HEK293 (cell line): ENCODE data around the gene DAAM2.

Experiments used
- CTCF ChIA-PET: fragments of 350-600 bp; formaldehyde crosslinking; extraction: SDS; loops from one replicate; lab custom pipeline; 2021; ENCODE audit warnings: antibody characterized with exemption; lab: Yijun Ruan, JAX
- POLR2A ChIA-PET: fragments of 300-600 bp; formaldehyde crosslinking; extraction: SDS; loops from one replicate; lab custom pipeline; 2020; ENCODE audit warnings: antibody characterized with exemption, inconsistent platforms; lab: Yijun Ruan, JAX
- H3K27ac ChIP-seq: fragments of 200-500 bp; sonication (Bioruptor generic); 2 replicates; pipeline ENCODE4 v1.5.1; 2014; ENCODE audit warnings: low read depth, low read length, control low read depth, inconsistent platforms; ENCODE audit errors: extremely low read depth
- H3K36me3 ChIP-seq, 2 experiments: fragments of 200-500 bp in 1 of 2; sonication (Bioruptor generic) in 1 of 2; 1 replicate in 1 of 2; 2 replicates in 1 of 2; pipeline ENCODE4 v1.5.1; 2014 to 2017; ENCODE audit warnings: inconsistent platforms in 2 of 2, low read length in 2 of 2; ENCODE audit not compliant: control insufficient read depth in 2 of 2, insufficient read depth in 1 of 2
- H3K4me1 ChIP-seq: fragments of 200-500 bp; sonication (Bioruptor generic); 2 replicates; pipeline ENCODE4 v1.5.1; 2014; ENCODE audit warnings: mild to moderate bottlenecking, low read length, inconsistent platforms; ENCODE audit not compliant: control insufficient read depth, insufficient read depth
- H3K4me3 ChIP-seq: 2 replicates; pipeline ENCODE4 v1.5.1; 2011; ENCODE audit warnings: low read depth, mild to moderate bottlenecking, control low read depth, low read length, moderate library complexity
- H3K9me3 ChIP-seq: fragments of 200-500 bp; sonication (Bioruptor generic); 2 replicates; pipeline ENCODE4 v1.5.1; 2014; ENCODE audit warnings: low read depth, low read length, inconsistent platforms; ENCODE audit not compliant: control insufficient read depth, insufficient read depth
- GLI2 ChIP-seq: fragments of 450-650 bp; formaldehyde crosslinking; IDR thresholded peaks from 2 replicates; pipeline ENCODE4; 2017; ENCODE audit warnings: missing biosample characterization, missing genetic modification characterization, low read depth, borderline replicate concordance
- GLI4 ChIP-seq: fragments of 450-650 bp; formaldehyde crosslinking; IDR thresholded peaks from 2 replicates; pipeline ENCODE4 v1.5.1; 2016; ENCODE audit warnings: missing biosample characterization, missing genetic modification characterization
- HOXD13 ChIP-seq: sonication (generic); formaldehyde crosslinking; IDR thresholded peaks from 2 replicates; pipeline ENCODE4 v1.8.0; 2022; ENCODE audit warnings: missing genetic modification reagents, borderline replicate concordance
- KLF16 ChIP-seq: fragments of 450-650 bp; formaldehyde crosslinking; IDR thresholded peaks from 2 replicates; pipeline ENCODE4 v1.5.1; 2017; ENCODE audit warnings: missing biosample characterization, missing genetic modification characterization
- MEIS1 ChIP-seq: sonication (generic); formaldehyde crosslinking; IDR thresholded peaks from 2 replicates; pipeline ENCODE4 v1.8.1; 2022; ENCODE audit warnings: missing genetic modification reagents, mild to moderate bottlenecking, borderline replicate concordance
- MYNN ChIP-seq: fragments of 450-650 bp; formaldehyde crosslinking; IDR thresholded peaks from 2 replicates; pipeline ENCODE4 v1.5.1; 2016; ENCODE audit warnings: missing biosample characterization, missing genetic modification characterization, borderline replicate concordance
- PBX3 ChIP-seq: sonication (generic); formaldehyde crosslinking; IDR thresholded peaks from 2 replicates; pipeline ENCODE4 v1.8.1; 2022; ENCODE audit warnings: mild to moderate bottlenecking, moderate library complexity, missing genetic modification reagents
- REPIN1 ChIP-seq: fragments of 450-650 bp; formaldehyde crosslinking; IDR thresholded peaks from 2 replicates; pipeline ENCODE4 v1.5.1; 2017; ENCODE audit warnings: missing biosample characterization, missing genetic modification characterization, low read depth
- SCRT2 ChIP-seq: fragments of 450-650 bp; formaldehyde crosslinking; IDR thresholded peaks from 2 replicates; pipeline ENCODE4 v1.5.1; 2016; ENCODE audit warnings: missing biosample characterization, missing genetic modification characterization
- TRIM28 ChIP-seq: IDR thresholded peaks from 2 replicates; pipeline ENCODE4 v1.6.1; 2011; ENCODE audit warnings: low read length, control low read depth, borderline replicate concordance
- WT1 ChIP-seq: fragments of 450-650 bp; formaldehyde crosslinking; IDR thresholded peaks from 2 replicates; pipeline ENCODE4 v1.5.1; 2016; ENCODE audit warnings: missing biosample characterization, missing genetic modification characterization
- ZBTB7A ChIP-seq: fragments of 450-650 bp; formaldehyde crosslinking; IDR thresholded peaks from 2 replicates; pipeline ENCODE4 v1.5.1; 2016; ENCODE audit warnings: low read depth, missing biosample characterization, missing genetic modification characterization
- ZFP37 ChIP-seq: fragments of 450-650 bp; formaldehyde crosslinking; IDR thresholded peaks from 2 replicates; pipeline ENCODE4 v1.5.1; 2016; ENCODE audit warnings: missing biosample characterization, missing genetic modification characterization
- ZFP41 ChIP-seq: fragments of 450-650 bp; formaldehyde crosslinking; IDR thresholded peaks from 2 replicates; pipeline ENCODE4 v1.5.1; 2016; ENCODE audit warnings: missing biosample characterization, missing genetic modification characterization, borderline replicate concordance
- ZNF112 ChIP-seq: fragments of 450-650 bp; formaldehyde crosslinking; IDR thresholded peaks from 2 replicates; pipeline ENCODE4 v1.5.0; 2017; ENCODE audit warnings: missing biosample characterization, missing genetic modification characterization
- ZNF16 ChIP-seq: fragments of 450-650 bp; formaldehyde crosslinking; IDR thresholded peaks from 2 replicates; pipeline ENCODE4 v1.5.1; 2016; ENCODE audit warnings: low read depth, missing biosample characterization, missing genetic modification characterization
- ZNF366 ChIP-seq: fragments of 450-650 bp; formaldehyde crosslinking; conservative IDR thresholded peaks from 2 replicates; pipeline ENCODE4 v1.5.1; 2016; ENCODE audit warnings: missing biosample characterization, missing genetic modification characterization
- ZNF510 ChIP-seq: fragments of 450-650 bp; formaldehyde crosslinking; IDR thresholded peaks from 2 replicates; pipeline ENCODE4 v1.5.1; 2018; ENCODE audit warnings: mild to moderate bottlenecking, missing genetic modification characterization, missing biosample characterization; ENCODE audit not compliant: insufficient replicate concordance
- ZNF555 ChIP-seq: fragments of 450-650 bp; formaldehyde crosslinking; conservative IDR thresholded peaks from 2 replicates; pipeline ENCODE4 v1.5.1; 2017; ENCODE audit warnings: missing biosample characterization, mild to moderate bottlenecking, missing genetic modification characterization, inconsistent platforms
- TF ChIP-seq, protein P1 (sequence below): fragments of 450-650 bp; formaldehyde crosslinking; IDR thresholded peaks from 2 replicates; pipeline ENCODE4 v1.5.1; 2017; ENCODE audit warnings: missing biosample characterization, missing genetic modification characterization
- TF ChIP-seq, protein P2 (sequence below): fragments of 450-650 bp; formaldehyde crosslinking; IDR thresholded peaks from 2 replicates; pipeline ENCODE4 v1.5.1; 2016; ENCODE audit warnings: missing biosample characterization, missing genetic modification characterization

Gene DAAM2

GRCh38 chr6:39879535-39879934, 87.4 kb downstream of the DAAM2 start:
- Histone ChIP-seq H3K4me1 (no peaks in the 10 kb centered on the region), H3K27ac (no peak overlapping the region), H3K9me3 (no peaks in the 10 kb centered on the region), H3K36me3 (peaks cover 0 to 34% of the 10 kb centered on the region in 2 experiments; a peak in 2 of 3 replicates), H3K4me3 (no peak overlapping the region)
- ChIA-PET POLR2A (no interaction called here), CTCF (interaction anchor here (0.6 to 9.3 kb wide), 4 partner anchors 14 to 518 kb away, joined by 3 to 58 read pairs (median 6); no protein-coding TSS in a partner anchor)
- no peak for TF ChIP-seq MEIS1 (CRISPR knock-in tag)
- TF ChIP-seq ZFP37 (tag by site-specific recombination) = no peak
- TF ChIP-seq PBX3 (CRISPR knock-in tag) = no peak
- TF ChIP-seq ZNF555 (tag by site-specific recombination) = no peak
- TF ChIP-seq KLF16 (tag by site-specific recombination) = no peak
- TF ChIP-seq, protein P1, sequence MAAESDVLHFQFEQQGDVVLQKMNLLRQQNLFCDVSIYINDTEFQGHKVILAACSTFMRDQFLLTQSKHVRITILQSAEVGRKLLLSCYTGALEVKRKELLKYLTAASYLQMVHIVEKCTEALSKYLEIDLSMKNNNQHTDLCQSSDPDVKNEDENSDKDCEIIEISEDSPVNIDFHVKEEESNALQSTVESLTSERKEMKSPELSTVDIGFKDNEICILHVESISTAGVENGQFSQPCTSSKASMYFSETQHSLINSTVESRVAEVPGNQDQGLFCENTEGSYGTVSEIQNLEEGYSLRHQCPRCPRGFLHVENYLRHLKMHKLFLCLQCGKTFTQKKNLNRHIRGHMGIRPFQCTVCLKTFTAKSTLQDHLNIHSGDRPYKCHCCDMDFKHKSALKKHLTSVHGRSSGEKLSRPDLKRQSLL = no peak
- TF ChIP-seq, protein P2, sequence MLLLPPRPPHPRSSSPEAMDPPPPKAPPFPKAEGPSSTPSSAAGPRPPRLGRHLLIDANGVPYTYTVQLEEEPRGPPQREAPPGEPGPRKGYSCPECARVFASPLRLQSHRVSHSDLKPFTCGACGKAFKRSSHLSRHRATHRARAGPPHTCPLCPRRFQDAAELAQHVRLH (tag by site-specific recombination) = no peak
- TF ChIP-seq ZNF16 (tag by site-specific recombination) = no peak
- no peak for TF ChIP-seq WT1
- no peak for TF ChIP-seq ZNF510 (tag by site-specific recombination)
- no peak for TF ChIP-seq MYNN (tag by site-specific recombination)
- TF ChIP-seq ZFP41 (tag by site-specific recombination) = no peak
- no peak for TF ChIP-seq TRIM28
- TF ChIP-seq HOXD13 (CRISPR knock-in tag) = no peak
- TF ChIP-seq GLI4 = no peak
- no peak for TF ChIP-seq ZNF366 (tag by site-specific recombination)
- TF ChIP-seq REPIN1 (tag by site-specific recombination) = no peak
- no peak for TF ChIP-seq ZNF112 (tag by site-specific recombination)
- TF ChIP-seq GLI2 = no peak

GRCh38 chr6:39880594-39880993, 88.4 kb downstream of the DAAM2 start:
- TF ChIP-seq SCRT2 (tag by site-specific recombination) (peak; percentile 22; the same call in 1 of the 2 replicates), ZBTB7A (tag by site-specific recombination) (no peak)
- H3K4me1 ChIP-seq = no peaks in the 10 kb centered on the region
- H3K4me3 ChIP-seq = no peak overlapping the region
- ChIA-PET POLR2A (no interaction called here), CTCF (interaction anchor here (1.6 to 9.3 kb wide), 2 partner anchors 13 to 15 kb away, joined by 9 to 58 read pairs; no protein-coding TSS in a partner anchor)
- H3K36me3 ChIP-seq = peaks cover 0 to 26% of the 10 kb centered on the region in 2 experiments; a peak in 2 of 3 replicates
- no peaks in the 10 kb centered on the region for H3K9me3 ChIP-seq
- H3K27ac ChIP-seq = no peak overlapping the region
